Measurements from ENCODE around the gene SNAPC2.
A peak's percentile ranks its signal among the peaks of the same experiment; 100 is the strongest.

The SNAPC2 gene, protein sequence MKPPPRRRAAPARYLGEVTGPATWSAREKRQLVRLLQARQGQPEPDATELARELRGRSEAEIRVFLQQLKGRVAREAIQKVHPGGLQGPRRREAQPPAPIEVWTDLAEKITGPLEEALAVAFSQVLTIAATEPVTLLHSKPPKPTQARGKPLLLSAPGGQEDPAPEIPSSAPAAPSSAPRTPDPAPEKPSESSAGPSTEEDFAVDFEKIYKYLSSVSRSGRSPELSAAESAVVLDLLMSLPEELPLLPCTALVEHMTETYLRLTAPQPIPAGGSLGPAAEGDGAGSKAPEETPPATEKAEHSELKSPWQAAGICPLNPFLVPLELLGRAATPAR

DNA sequence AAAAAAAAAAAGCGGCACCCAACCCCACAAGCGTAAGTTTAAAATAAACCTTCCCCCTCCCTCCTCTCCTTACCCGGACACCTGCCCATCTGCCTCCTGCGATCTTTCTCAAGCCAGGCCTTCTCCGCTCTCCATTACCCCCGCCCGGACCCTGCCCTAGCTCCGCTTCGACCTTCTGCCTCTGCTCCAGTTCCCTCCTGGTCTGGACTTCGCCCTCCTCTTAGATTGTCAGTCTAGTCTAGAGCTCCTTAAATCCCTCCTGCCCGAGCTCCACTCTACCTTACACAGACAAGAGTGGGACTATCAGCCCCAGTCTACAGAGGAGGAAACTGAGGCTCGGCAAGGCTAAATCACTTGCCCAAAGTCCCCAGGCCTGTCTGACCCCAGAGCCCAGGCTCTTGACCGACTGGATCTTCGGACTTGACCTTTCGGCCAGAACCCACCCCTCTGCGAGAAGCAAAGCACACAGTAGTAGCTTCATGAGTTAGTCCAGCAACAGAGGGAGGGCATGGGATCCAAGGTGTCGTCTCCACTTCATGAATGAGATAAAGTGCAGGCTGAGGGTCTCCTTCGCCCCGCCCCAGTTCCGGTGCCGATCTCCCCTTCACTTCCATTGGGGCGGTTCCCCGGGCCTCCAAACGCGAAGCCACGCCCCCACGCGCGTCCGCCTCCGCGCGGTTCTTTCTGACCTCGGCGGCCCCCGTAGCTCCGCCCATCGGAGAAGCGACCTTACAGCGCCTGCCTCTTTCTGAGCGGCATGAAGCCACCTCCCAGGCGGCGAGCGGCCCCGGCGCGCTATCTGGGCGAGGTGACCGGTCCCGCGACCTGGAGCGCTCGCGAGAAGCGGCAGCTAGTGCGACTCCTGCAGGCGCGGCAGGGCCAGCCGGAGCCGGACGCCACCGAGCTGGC lies at the start of gene SNAPC2:
SNAPC2 (plus strand) TSS at position 729 of the 909 bp plus-strand sequence; CDS start at position 758, 29 bp downstream.
- peak; percentile 91 for DNase-seq (ENCODE audit: low read depth, low spot score)

DNA sequence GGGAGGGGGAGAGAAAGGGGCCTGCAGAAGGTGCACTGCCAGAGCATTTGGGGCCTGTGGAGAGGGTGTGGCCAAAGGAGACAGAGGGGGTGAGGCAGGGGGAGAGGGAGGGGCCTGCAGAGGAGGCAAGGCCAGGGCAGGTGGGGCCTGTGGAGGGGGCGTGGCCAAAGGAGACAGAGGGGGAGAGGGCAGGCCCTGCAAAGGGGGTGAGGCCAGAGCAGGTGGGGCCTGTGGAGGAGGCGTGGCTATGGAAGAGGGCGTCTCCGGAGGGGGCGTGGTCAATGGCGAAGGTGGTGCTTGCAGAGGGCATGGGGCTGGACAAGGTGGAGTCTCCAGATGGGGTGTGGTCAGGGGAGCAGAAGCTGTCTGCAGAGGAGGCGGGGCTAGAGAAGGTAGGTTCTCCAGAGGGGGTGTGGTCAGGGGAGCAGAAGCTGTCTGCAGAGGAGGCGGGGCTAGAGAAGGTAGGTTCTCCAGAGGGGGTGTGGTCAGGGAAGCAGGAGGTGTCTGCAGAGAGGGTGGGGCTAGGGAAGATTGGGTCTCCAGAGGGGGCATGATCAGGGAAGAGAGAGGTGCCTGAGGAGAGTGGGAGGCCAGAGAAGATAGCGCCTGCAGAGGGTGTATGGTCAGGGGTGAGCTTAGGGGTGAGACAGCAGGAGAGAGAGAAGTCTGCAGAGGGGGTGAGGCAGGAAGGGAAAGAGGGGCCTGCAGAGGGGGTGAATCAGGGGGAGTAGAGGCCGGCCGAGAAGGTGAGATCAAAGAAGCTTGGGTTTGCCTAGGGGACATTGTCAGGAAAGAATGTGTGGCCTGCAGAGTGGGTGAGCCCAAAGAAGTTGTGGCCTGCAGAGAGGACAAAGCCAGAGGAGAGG lies 49.3 kb upstream of the SNAPC2 start:
- no peak for DNase-seq (ENCODE audit: low read depth, low spot score)

DNA sequence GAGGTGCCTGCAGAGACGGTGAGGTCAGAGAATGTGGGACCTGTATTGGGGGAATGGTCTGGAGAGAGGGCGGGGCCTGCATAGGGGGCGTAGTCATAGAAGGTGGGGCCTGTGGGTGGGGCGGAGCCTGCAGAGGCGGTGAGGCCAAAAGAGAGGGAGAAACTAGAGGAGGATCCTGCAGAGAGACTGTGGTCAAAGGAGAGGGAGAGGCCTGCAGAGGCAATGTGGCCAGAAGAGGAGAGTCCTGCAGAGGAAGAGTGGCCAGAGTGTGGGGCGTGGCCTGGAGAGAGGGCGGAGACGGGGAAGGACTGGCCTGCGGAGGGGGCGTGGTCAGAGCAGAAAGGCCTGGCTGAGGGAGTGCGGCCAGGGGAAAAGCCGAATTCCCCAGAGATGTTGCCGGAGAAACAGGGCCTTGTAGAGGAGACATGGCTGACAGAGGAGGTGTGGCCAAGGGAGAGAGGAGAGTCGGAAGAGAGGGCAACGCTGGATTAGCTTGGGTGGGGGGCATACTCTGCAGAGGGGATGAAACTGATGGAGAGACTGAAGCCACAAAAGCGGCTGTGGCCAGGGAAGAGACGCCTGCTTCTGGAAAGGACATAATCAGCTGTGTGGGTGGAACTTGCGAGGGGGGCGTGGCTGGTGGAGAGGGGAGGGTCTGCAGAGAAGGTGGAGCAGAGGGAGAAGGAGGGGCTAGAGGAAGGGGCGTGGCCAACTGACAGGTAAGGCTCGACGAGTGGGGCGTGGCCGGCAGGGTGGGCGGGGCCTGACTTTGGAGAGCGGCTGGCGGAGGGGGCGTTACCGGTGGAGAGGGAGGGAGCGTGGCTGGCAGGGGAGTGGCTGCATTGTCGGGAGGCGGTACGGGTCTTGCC lies 48.5 kb upstream of the SNAPC2 start:
- DNase-seq (ENCODE audit: low read depth, low spot score) = peak; percentile 64

DNA sequence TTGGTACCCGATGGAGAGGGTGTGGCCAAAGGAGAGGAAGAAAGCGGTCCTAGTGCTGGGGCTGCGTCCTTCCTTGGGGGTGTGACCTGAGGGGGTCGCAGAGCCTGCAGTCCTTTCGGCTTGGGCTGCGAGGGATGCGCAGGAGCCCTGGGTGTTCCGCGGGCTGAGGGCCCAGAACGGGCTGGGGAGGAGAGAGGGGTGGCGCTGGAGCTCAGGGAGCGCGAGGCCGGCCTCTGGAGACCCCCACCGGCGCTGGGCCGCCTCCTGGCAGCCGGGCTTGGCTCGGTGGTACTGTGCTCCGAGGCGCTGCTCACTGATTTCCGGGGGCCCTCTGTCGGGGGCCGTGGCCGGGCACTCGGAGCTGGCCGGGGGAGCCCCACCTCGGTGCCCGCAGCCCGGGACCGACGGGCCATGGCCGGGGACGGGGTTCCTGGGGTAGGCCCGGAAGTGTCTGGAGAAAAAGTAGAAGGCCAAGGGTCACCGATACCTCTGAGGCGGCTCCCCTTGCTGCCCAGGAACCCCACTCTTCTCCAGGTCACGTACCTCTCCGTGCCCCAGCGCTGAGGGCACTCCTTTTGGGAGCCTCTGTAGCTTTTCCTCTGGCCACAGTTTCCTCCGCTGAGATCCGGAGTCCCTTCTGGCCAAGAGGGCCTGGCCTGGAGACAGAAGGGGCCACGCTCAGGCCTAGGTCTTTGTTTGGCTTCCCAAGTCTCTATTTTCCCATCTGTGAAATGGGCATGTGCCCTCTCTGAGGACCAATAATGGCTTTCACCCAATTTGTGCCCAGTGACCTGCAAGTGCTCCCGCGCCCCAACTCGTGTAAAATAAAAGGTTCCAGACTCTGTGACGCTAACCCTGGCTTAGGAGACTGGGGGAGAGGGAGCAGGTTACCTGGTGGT lies 47.6 kb upstream of the SNAPC2 start:
- no peak for DNase-seq (ENCODE audit: low read depth, low spot score)

DNA sequence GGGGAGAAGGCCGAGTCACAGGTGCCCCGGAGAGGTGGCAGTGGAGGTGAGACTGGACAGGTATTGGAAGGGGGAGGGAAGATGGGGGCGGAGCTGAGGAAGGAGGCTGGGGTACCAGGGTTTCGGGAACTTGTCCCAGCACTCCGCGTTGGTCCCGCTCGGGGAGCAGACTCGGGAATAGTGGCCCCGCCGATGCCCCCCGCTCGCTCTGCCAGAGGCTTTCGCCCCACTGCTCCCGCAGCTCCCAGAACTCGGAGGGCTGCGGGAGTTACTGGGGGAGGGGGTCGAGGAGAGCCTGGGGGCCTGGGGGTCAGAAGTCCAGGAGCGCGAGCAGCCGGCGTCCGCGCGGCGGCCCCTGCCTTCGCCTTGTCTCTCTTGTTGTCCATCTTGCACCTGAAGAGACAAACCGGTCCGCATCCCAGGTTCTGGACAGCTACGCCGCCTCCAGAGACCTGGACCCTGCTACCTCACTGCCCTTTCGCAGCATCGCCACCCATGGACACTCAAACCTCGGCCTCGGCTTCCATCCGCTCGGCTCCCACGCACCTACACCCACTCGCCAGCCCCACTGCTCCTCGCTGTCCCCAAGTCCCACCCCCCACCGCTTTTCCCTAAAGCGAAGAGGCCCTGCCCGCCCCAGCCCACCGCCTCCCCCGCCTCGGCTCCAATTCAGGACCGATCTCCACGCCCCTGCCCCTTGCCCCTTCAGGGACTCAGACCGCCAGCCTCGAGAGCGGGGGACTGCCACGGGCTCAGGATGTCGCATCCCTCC lies 46.6 kb upstream of the SNAPC2 start:
- DNase-seq (ENCODE audit: low read depth, low spot score) = no peak

DNA sequence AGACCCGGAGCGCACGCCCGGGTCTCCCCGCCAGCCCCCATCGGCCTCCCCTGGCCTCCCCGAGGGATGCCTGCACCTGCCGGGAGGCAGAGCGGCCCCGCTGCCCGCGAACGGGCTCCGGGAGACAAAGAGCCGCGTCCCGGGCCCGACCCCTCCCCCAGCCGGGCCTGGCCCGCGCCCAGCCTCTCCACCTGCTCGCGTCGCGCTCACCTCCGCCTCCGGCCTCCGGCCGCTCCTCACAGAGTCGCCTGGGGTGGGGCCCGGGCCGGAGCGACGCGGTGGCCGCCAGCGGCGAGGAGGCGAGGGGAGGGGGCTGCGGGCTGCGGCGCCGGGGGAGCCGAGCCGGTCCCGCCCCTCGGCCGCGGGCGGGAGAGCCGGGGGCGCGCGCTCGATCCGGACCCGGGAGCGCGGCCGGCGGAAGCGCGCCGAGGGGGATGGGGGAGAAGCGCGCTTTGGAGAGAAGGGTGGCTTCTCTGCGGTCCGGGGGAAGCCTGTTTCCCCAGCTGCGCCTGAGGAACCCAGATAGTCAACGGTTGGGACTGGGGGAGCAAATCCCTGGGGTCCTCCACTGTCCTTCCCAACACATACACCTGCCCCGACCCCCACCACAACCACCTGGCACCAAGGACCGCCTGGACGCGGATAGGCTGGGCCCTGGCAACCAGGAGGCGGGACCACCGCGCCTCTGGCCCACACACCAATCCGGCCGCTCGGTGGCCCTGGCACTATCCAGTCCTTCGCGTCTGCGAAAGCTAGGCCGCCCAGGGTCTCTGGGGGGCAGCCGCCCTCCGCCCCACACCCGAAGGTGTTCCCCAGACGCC lies 45.9 kb upstream of the SNAPC2 start, which contains the start of gene PRR36:
PRR36 (minus strand) TSS at position 315 of the 821 bp plus-strand sequence. CDS start 701 bp downstream, outside the sequence.
- DNase-seq (ENCODE audit: low read depth, low spot score) = no peak

DNA sequence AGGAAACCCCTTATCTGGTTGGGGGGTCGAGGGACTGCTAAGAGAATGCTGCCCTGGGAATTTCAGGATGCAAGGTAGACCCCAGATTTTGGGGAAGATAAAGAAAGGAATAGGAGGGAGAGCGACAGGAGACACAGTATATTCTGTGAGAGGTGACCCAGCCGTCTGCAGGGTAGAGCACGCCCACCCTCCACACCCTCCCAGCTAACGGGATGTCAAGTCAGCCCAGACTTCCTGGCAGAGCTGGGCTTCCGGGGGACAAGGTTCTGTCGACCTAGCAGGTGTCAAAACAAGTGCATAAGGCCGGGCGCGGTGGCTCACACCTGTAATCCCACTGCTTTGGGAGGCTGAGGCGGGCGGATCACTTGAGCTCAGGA lies 45.3 kb upstream of the SNAPC2 start:
- no peak for DNase-seq (ENCODE audit: low read depth, low spot score)

DNA sequence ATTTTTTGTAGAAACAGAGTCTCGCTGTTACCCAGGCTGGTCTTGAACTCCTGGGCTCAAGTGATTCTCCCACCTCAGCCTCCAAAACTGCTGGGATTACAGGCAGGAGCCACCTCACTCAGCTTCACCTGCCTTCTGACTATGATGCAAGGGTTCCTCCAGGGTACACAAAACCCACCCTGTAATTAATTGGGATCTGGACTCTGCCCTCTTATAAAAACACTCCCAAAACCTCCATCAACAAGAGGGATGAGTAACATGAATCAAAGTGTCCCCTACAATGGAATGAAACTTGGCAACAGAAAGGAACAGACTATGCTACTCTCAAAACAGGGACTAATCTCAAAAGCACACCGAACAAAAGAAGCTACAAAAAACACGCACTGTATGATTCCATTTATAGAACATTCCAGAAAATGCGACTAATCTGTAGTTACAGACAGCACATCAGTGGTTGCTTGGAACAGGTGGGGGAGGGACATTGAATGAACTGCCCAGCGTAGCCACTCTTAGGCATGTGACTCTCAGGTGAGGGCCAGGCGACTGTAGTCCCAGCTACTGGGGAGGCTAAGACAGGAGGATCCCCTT lies 42.8 kb upstream of the SNAPC2 start:
- no peak for DNase-seq (ENCODE audit: low read depth, low spot score)

DNA sequence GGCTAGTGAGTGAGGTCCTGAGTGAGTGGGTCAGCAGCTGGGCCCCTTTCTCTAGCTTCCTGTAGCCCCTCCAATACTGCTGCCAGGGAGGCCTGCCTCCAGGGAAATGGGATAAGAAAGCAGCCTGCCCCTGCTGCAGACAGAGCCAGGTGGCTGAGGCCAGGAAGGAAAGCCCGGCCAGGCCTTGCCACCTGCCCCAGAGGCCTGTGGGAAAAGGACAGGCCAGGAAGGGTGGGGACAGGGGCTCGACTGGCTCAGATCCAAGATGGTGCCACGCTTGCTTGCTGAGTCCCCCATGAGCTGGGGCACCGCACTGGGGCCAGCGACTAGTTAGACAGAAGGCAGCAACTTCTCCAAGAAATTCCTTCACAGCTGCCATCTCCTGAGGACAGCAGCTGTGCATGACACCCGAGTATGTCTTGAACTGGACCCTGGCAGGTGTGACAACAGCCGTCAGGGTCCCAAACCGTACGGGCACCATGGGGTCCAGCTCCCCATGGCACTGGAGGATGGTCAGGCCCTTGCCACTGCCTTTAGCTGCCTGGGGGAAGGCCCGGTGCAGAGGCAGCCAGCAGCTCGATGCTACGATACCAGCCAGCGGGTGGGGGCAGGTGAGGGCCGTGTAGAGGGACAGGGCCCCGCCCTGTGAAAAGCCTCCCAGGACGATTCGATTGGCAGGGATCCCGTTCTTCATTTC lies 40.9 kb upstream of the SNAPC2 start:
- DNase-seq (ENCODE audit: low read depth, low spot score) = no peak

DNA sequence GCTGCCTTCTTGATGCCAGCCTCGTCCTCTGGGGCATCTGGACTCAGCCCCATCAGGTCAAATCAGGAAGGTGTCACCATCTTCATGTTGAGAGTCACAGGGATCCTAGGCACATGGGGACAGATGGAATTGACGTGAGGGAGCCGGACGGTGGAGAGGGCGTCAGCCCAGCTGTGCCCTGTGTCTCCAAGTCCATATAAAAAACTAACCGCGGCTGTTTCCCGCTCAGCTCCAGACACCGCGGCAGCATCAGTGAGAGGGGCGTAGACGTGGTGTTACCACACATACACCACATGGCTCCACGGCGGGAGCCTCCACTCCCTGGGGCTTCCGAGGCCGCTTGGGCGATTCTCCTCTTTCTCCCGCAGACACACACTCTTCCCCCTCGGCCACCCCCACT lies 40.3 kb upstream of the SNAPC2 start:
- DNase-seq (ENCODE audit: low read depth, low spot score) = no peak

DNA sequence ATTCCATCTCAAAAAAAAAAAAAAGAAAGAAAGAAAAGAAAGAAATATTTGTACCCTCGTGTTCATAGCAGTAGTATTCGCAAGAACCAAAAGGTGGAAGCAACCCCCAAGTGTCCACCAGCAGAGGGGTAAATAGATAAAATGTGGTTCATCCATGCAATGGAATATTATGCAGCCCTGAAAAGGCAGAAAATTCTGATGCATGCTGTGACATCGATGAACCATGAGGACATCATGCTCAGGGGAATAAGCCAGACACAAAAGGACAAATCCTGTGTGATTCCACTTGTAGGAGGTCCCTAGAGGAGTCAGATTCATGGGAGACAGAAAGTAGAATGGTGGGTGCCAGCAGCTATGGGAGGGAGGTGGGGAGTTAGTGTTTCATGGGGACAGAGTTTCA lies 38.2 kb upstream of the SNAPC2 start:
- no peak for DNase-seq (ENCODE audit: low read depth, low spot score)

DNA sequence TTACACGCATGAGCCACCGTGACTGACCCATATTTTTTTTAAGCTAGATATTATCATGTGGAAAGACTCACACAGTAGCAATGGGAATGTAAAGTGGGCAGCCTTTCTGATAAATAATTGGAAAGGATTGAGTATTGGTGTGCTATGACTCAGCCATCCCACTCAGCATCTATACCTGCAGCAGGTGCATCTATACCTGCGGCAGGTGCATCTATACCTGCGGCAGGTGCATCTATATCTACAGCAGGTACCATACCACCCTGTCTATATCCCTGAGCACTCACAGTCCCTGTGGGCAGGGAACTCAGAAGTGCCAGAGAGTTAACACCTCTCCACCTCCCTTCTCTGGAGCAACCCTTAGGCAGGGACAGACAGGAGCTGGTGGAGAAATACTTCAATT lies 37.0 kb upstream of the SNAPC2 start:
- DNase-seq (ENCODE audit: low read depth, low spot score) = no peak

DNA sequence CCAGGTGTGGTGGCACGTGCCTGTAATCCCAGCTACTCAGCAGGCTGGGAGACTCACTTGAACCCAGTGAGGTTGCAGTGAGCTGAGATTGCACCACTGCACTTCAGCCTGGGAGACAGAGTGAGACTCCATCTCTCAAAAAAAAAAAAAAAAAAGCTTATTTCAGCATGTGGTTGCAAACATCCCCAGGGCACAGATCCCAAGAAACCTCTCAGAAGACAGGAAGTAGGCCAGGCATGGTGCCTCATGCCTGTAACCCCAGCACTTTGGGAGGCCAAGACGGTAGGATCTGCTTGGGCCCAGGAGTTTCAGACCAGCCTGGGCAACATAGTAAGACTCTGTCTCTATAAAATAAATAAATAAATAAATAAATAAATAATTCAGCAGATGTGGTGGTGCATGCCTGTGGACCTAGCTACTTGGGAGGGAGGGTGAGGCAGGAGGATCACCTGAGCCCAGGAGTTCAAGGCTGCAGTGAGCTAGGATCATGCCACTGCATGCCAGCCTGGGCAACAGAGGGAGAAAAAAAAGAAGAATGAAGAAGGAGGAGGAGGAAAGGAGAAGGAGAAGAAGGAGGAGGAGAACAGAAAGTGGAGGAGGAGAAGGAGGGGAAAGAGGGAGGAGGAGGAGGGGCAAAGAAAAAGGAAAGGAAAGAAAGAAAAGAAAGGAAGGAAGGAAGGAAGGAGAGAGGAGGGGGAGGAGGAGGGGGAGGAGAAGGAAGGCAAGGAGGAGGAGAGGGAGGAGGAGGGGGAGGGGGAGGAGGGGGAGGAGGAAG lies 36.2 kb upstream of the SNAPC2 start:
- DNase-seq (ENCODE audit: low read depth, low spot score) = no peak

DNA sequence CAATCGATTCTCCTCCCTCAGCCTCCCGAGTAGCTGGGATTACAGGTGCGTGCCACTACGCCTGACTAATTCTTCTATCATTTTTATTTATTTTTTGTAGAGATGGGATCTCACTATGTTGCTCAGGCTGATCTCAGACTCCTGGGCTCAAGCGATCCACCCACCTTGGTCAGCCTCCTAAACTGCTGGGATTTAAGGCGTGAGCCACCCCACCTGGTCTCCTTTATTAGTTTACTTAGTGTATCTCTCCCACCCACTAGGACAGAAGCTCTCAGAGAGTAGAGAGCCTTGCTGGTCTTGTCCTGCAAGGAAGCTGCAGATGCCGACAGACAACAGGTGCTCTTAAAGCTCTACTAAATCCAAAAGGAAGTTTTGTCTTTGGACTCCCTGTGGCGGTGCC lies 34.3 kb upstream of the SNAPC2 start:
- no peak for DNase-seq (ENCODE audit: low read depth, low spot score)

DNA sequence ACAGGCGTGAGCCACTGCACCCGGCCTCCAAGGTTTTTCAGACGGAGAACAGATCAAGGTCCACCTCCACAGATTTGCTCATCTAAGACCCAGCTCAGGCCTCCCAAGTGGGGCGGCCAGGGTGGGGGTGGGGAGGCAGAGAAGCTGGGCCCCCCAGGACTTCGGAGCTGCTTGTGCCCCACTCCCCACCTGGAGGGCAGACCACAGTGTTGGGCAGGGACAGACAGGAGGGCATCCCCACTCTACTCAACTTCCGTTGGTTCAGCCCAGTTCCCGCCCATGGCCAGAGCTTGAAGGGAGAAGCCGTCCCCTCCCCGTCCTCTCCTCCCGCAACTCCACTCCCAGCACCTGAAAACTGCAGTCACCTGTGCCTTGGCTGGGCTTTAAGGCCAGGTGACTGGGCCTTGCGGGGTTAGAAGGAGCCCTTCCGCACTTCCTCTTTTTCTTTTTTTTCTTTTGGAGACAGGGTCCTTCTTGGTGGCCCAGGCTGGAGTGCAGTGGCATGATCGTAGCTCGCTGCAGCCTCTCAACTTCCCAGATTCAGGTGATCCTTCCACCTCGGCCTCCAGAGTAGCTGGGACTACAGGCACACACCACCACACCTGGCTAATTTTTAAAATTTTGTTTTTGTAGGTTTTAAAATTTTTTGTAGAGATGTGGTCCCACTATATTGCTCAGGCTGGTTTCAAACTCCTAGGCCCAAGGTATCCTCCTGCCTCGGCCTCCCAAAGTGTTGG lies 32.6 kb upstream of the SNAPC2 start:
- no peak for DNase-seq (ENCODE audit: low read depth, low spot score)

Data from activated naive CD8-positive, alpha-beta T cell treated with anti-CD3 and anti-CD28 coated beads, Interleukin-2, amount 50 U/mL, for 16 hours (primary cell).